ENCODE results near the gene GNA14. TPM values are rescaled to one million over a fixed set of nuclear protein-coding genes. Genes with fewer than 3 reads are reported as not detected.
A peak's percentile ranks its signal among the peaks of the same experiment; 100 is the strongest.
"Not testable (repeated sequence)": the region's sequence is repeated elsewhere in the genome, so short reads cannot be mapped to it uniquely, and the experiment has no call there.

Gene GNA14
- total and polyA plus RNA-seq, 4 donors, result 3.3 to 6.1 (median 4.9) TPM

DNA sequence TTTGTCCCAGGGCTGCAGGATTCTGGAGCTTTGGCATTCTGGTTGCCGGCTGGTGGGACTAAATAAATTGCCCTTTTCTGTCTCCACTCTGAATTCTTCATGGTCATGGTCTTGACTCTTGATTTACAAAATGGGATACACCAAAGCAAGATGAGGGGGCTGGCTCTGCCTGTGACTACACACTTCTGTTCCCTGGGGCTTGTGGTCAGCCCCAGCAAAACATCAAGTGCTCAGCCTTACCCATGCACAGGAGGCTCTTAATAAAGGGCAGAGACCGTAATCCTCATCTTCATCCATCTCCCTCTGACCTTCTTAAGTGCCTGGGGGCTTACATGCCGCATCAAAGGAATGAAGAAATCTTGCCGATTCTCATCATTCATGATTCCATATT is 198.0 kb downstream of the GNA14 start:
- H3K9me3 ChIP-seq (ENCODE audit: control insufficient read depth, insufficient read depth, low read length), result no peaks in the 10 kb centered on the region
- H3K4me1 ChIP-seq (ENCODE audit: control insufficient read depth, insufficient read depth, low read length), result no peaks in the 10 kb centered on the region
- H3K4me3 ChIP-seq (ENCODE audit: low read depth, low read length), result no peak overlapping the region
- no peaks in the 10 kb centered on the region for H3K27me3 ChIP-seq (ENCODE audit: control insufficient read depth, insufficient read depth, low read length)
- no peaks in the 10 kb centered on the region for H3K36me3 ChIP-seq (ENCODE audit: control insufficient read depth, insufficient read depth, low read length)
- DNase-seq (ENCODE audit: low read depth in 4 of 6, low spot score in 6 of 6), result no peak
- 92% methylated on average over 3 of the region's 4 CpGs for WGBS (ENCODE audit: insufficient coverage)
- no peak overlapping the region for H3K27ac ChIP-seq (ENCODE audit: low read depth, low read length)

DNA sequence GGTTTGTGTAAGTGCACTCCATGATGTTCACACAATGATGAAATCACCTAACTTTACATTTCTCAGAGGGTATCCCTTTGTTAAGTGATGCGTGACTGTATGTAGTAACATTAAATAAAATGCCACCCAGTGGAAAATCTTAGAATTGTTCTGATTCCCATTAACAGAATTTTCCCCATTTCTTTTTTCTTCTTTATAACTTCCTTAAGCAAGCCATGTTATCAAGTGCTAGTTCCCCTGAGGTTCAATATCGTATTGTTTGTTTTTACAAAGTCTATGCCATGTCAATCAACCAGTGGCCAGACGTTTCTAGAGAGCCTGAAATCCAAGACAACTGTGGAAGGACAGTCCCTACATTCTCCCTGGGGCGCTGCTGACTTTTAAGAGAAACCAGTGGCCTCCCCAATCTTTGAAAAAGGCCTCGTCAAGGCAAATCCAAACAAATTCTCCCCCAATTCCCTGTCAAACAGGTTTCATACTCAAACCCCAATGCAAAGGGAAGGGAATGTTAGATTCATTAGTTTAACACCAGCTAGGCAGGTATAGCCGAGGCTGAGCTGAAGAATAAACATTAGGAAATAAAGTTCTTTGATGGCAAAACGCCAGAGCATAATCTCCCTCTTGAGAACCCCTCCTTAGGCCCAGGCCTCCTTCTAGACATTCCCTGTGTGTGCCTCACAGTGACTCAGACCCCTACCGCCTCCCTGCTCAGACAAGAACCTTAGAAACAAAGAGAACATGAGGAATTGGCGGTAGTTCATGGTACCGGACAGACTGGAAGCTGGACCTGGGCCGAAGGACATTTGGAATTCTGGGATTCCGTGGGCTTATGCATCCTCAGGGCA is 198.7 kb downstream of the GNA14 start:
- Histone ChIP-seq H3K36me3 (ENCODE audit: control insufficient read depth, insufficient read depth, low read length) (no peaks in the 10 kb centered on the region), H3K4me3 (ENCODE audit: low read depth, low read length) (no peak overlapping the region), H3K27ac (ENCODE audit: low read depth, low read length) (no peak overlapping the region), H3K27me3 (ENCODE audit: control insufficient read depth, insufficient read depth, low read length) (no peaks in the 10 kb centered on the region), H3K4me1 (ENCODE audit: control insufficient read depth, insufficient read depth, low read length) (no peaks in the 10 kb centered on the region), H3K9me3 (ENCODE audit: control insufficient read depth, insufficient read depth, low read length) (no peaks in the 10 kb centered on the region)
- DNase-seq (ENCODE audit: low read depth in 4 of 6, low spot score in 6 of 6), result no peak
- WGBS (ENCODE audit: insufficient coverage), result 85% methylated on average over 8 of the region's 12 CpGs

DNA sequence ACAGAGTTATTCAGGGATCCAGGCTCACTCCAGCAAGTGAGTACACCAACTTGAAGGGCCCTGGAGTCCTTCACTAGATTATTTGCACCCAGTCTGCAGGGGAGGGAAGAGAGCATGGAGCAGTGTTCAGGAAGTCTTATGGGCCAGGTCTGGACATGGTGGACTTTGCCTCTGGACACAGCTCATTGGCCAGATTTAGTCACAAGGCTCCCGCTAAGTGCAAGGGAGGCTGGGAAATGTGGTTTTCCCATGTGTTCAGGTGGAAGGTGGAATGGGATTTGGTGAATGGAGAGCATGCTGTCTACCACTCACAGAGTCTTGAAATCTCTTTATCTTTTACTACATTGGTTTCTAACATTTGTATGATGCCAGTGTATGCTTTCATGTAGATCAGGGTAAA is 200.5 kb downstream of the GNA14 start:
- Histone ChIP-seq H3K9me3 (ENCODE audit: control insufficient read depth, insufficient read depth, low read length) (no peaks in the 10 kb centered on the region), H3K4me3 (ENCODE audit: low read depth, low read length) (no peak overlapping the region), H3K27me3 (ENCODE audit: control insufficient read depth, insufficient read depth, low read length) (no peaks in the 10 kb centered on the region), H3K36me3 (ENCODE audit: control insufficient read depth, insufficient read depth, low read length) (no peaks in the 10 kb centered on the region), H3K27ac (ENCODE audit: low read depth, low read length) (no peak overlapping the region), H3K4me1 (ENCODE audit: control insufficient read depth, insufficient read depth, low read length) (no peaks in the 10 kb centered on the region)
- no peak for DNase-seq (ENCODE audit: low read depth in 4 of 6, low spot score in 6 of 6)
- no CpG with 5 or more reads among the region's 1 CpG for WGBS (ENCODE audit: insufficient coverage)

DNA sequence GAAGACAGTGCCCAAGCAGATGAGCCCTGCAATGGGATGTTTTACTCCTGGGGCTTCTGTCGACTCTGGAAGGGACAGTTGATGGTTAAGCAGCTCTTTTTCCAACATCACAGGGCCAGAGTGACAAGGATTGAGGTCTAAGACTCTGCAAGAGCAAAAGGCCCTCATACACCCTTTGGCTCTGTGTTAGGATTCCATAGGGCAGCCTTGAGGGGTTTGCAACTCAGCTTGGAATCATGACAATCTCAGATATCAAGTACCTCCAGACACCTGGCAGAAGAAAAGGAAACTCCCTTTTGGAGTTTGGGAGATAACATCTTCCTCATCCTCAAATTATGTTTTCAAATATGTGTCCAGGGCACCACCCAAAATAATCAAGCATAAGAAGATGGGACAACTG is 205.7 kb downstream of the GNA14 start:
- Histone ChIP-seq H3K27me3 (ENCODE audit: control insufficient read depth, insufficient read depth, low read length) (no peaks in the 10 kb centered on the region), H3K4me1 (ENCODE audit: control insufficient read depth, insufficient read depth, low read length) (peaks cover 8% of the 10 kb centered on the region), H3K9me3 (ENCODE audit: control insufficient read depth, insufficient read depth, low read length) (no peaks in the 10 kb centered on the region), H3K27ac (ENCODE audit: low read depth, low read length) (no peak overlapping the region), H3K4me3 (ENCODE audit: low read depth, low read length) (no peak overlapping the region), H3K36me3 (ENCODE audit: control insufficient read depth, insufficient read depth, low read length) (no peaks in the 10 kb centered on the region)
- DNase-seq (ENCODE audit: low read depth in 4 of 6, low spot score in 6 of 6), result no peak
- 89% methylated on average over 1 of the region's 1 CpG for WGBS (ENCODE audit: insufficient coverage)

DNA sequence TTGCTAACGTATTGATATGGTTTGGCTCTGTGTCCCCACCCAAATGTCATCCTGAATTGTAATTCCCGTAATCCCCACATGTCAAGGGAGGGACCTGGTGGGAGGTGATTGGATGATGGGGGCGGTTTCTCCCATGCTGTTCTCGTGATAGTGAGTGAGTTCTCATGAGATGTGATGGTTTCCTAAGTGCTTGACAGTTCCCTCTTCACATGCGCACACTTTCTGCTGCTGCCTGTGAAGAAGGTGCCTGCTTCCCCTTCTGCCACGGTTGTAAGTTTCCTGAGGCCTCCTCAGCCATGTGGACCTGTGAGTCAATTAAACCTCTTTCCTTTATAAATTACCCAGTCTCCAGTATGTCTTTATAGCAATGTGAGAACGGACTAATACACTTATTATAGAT is 207.0 kb downstream of the GNA14 start:
- H3K36me3 ChIP-seq (ENCODE audit: control insufficient read depth, insufficient read depth, low read length); H3K4me3 ChIP-seq (ENCODE audit: low read depth, low read length); H3K27ac ChIP-seq (ENCODE audit: low read depth, low read length); H3K27me3 ChIP-seq (ENCODE audit: control insufficient read depth, insufficient read depth, low read length); H3K9me3 ChIP-seq (ENCODE audit: control insufficient read depth, insufficient read depth, low read length); DNase-seq (ENCODE audit: low read depth in 4 of 6, low spot score in 6 of 6); H3K4me1 ChIP-seq (ENCODE audit: control insufficient read depth, insufficient read depth, low read length): not testable (repeated sequence)
- WGBS (ENCODE audit: insufficient coverage), result 40% methylated on average over 1 of the region's 7 CpGs

DNA sequence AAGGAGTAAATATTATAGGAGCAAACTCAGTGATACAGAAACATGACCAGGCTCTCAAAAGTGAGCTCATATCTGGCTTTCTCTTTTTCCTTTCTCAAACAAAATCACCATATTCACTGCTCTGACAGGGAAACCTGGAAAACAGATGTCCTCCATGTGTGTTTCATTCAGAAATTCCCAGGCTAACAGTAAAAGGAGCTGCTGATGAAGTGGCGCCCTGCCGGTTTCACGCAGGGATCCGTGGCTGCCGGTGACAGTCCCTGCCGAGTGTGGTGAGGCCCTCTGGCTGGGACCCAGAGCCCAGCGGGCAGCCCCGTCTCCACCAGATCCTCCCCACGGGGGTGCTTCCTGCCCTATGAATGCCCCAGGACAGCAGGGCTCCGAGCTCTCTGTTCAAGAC is 208.1 kb downstream of the GNA14 start:
- H3K36me3 ChIP-seq (ENCODE audit: control insufficient read depth, insufficient read depth, low read length), result no peaks in the 10 kb centered on the region
- 1% methylated on average over 6 of the region's 10 CpGs for WGBS (ENCODE audit: insufficient coverage)
- H3K9me3 ChIP-seq (ENCODE audit: control insufficient read depth, insufficient read depth, low read length), result no peaks in the 10 kb centered on the region
- H3K27me3 ChIP-seq (ENCODE audit: control insufficient read depth, insufficient read depth, low read length), result no peaks in the 10 kb centered on the region
- H3K27ac ChIP-seq (ENCODE audit: low read depth, low read length), result peak overlapping the region; percentile 43
- no peak overlapping the region for H3K4me3 ChIP-seq (ENCODE audit: low read depth, low read length)
- peak in 4 of 6 donors; percentile 25 to 82 (median 56) for DNase-seq (ENCODE audit: low read depth in 4 of 6, low spot score in 6 of 6)
- peaks cover 8% of the 10 kb centered on the region for H3K4me1 ChIP-seq (ENCODE audit: control insufficient read depth, insufficient read depth, low read length)

DNA sequence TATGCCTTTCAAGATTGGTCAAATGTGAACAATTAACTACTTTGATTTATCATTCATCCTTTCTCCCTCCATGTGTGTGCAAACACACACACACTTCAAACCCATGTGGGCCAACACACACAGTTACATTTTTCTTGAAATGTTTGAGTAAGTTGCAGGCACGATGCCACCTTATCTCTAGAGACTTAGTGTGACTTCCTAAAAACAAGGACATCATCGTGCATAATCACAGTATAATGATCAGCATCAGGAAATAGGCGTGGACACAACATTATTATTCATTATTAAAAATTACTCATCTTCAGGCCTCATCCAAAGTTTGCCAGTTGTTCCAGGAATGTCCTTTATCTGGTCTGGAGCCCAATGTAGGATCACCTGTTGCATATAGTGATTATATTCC is 209.5 kb downstream of the GNA14 start:
- Histone ChIP-seq H3K9me3 (ENCODE audit: control insufficient read depth, insufficient read depth, low read length) (no peaks in the 10 kb centered on the region), H3K4me3 (ENCODE audit: low read depth, low read length) (no peak overlapping the region), H3K36me3 (ENCODE audit: control insufficient read depth, insufficient read depth, low read length) (no peaks in the 10 kb centered on the region), H3K4me1 (ENCODE audit: control insufficient read depth, insufficient read depth, low read length) (peaks cover 8% of the 10 kb centered on the region), H3K27ac (ENCODE audit: low read depth, low read length) (no peak overlapping the region), H3K27me3 (ENCODE audit: control insufficient read depth, insufficient read depth, low read length) (no peaks in the 10 kb centered on the region)
- DNase-seq (ENCODE audit: low read depth in 4 of 6, low spot score in 6 of 6), result no peak
- WGBS (ENCODE audit: insufficient coverage), result 96% methylated on average over 3 of the region's 3 CpGs

DNA sequence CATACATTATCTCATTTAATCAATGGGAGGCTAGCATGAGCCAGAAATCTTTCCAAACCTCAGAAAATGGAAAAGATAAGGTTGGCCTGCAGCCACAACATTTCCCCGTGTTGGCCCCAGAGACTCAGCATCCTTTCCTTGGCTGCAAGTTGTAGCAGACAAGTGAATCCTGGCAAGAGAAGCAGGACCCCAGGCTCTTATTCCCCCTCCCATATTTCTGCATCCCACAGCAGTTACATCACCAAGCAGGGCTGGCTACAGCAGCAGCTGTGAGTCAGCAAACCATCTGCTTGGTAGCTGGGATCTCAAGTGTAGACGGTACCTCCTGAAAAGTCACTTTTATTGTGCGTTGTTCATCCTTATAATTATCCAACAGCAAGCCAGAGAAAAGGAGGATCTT is 212.4 kb downstream of the GNA14 start:
- Histone ChIP-seq H3K4me1 (ENCODE audit: control insufficient read depth, insufficient read depth, low read length) (peaks cover 7% of the 10 kb centered on the region), H3K4me3 (ENCODE audit: low read depth, low read length) (no peak overlapping the region), H3K27ac (ENCODE audit: low read depth, low read length) (no peak overlapping the region), H3K36me3 (ENCODE audit: control insufficient read depth, insufficient read depth, low read length) (no peaks in the 10 kb centered on the region), H3K27me3 (ENCODE audit: control insufficient read depth, insufficient read depth, low read length) (no peaks in the 10 kb centered on the region), H3K9me3 (ENCODE audit: control insufficient read depth, insufficient read depth, low read length) (no peaks in the 10 kb centered on the region)
- 63% methylated on average over 2 of the region's 3 CpGs for WGBS (ENCODE audit: insufficient coverage)
- peak in 2 of 6 donors; percentile 33 to 41 for DNase-seq (ENCODE audit: low read depth in 4 of 6, low spot score in 6 of 6)

DNA sequence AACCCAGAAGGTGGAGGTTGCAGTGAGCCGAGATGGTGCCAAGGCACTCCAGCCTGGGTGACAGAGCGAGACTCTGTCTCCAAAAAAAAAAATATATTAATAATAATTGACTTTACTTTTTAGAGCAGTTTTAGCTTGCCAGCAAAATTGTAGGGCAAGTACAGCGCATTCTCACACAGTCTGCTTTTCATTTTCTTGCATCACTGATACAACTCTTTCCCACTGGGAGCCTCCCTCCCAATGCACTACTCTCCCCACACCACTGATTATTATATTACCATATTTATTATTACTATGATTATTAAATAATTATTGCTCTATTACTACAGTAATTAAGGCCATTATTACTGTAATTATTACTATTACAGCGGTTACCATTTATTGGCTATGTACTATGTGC is 212.8 kb downstream of the GNA14 start:
- H3K4me1 ChIP-seq (ENCODE audit: control insufficient read depth, insufficient read depth, low read length), result peaks cover 3% of the 10 kb centered on the region
- H3K36me3 ChIP-seq (ENCODE audit: control insufficient read depth, insufficient read depth, low read length), result no peaks in the 10 kb centered on the region
- DNase-seq (ENCODE audit: low read depth in 4 of 6, low spot score in 6 of 6), result no peak
- H3K27me3 ChIP-seq (ENCODE audit: control insufficient read depth, insufficient read depth, low read length), result no peaks in the 10 kb centered on the region
- H3K4me3 ChIP-seq (ENCODE audit: low read depth, low read length), result no peak overlapping the region
- H3K27ac ChIP-seq (ENCODE audit: low read depth, low read length), result no peak overlapping the region
- no peaks in the 10 kb centered on the region for H3K9me3 ChIP-seq (ENCODE audit: control insufficient read depth, insufficient read depth, low read length)
- no CpG with 5 or more reads among the region's 4 CpGs for WGBS (ENCODE audit: insufficient coverage)

Data from spinal cord (tissue), 10 donors.